CD4-positive, alpha-beta memory T cell (primary cell): ENCODE measurements around the gene TBC1D5. TPM values are rescaled to one million over a fixed set of nuclear protein-coding genes. Genes with fewer than 3 reads are reported as not detected.

ENCODE experiments used
- CTCF ChIA-PET: fragments of 350-600 bp; sonication (Branson Sonifier 250); formaldehyde crosslinking; loops from one replicate; lab custom pipeline; 2021; ENCODE audit warnings: inconsistent platforms; ENCODE audit not compliant: partially characterized antibody; lab: Charles Lee
- POLR2A ChIA-PET: fragments of 350-600 bp; sonication (Branson Sonifier 250); formaldehyde crosslinking; loops from one replicate; lab custom pipeline; 2021; ENCODE audit not compliant: partially characterized antibody; lab: Charles Lee
- DNase-seq, 5 donors: peaks; one replicate each; pipeline versions ENCODE4 v3.0.0 to v3.0.0-alpha.2; 2020 to 2022; ENCODE audit warnings: mixed read lengths in 1 of 5
- H3K27ac ChIP-seq: one replicate; pipeline ENCODE4 v1.7.0; 2013; ENCODE audit warnings: low read depth, low read length
- H3K27me3 ChIP-seq: 2 replicates; pipeline ENCODE4 v1.7.0; 2013; ENCODE audit warnings: mild to moderate bottlenecking, low read length, moderate library complexity; ENCODE audit not compliant: insufficient read depth
- H3K36me3 ChIP-seq: 2 replicates; pipeline ENCODE4 v1.7.0; 2013; ENCODE audit warnings: mild to moderate bottlenecking, low read length, moderate library complexity; ENCODE audit not compliant: insufficient read depth
- H3K4me1 ChIP-seq: 2 replicates; pipeline ENCODE4 v1.7.0; 2013; ENCODE audit warnings: mild to moderate bottlenecking, low read length, moderate library complexity; ENCODE audit not compliant: insufficient read depth
- H3K4me3 ChIP-seq, 2 donors: one replicate each; pipeline ENCODE4 v1.7.0; 2013; ENCODE audit warnings: low read length in 2 of 2, mild to moderate bottlenecking in 1 of 2
- H3K9me3 ChIP-seq, 2 donors: one replicate each; pipeline ENCODE4 v1.7.0; 2013; ENCODE audit warnings: low read length in 2 of 2, control low read depth in 1 of 2; ENCODE audit not compliant: control insufficient read depth in 1 of 2
- H3K27ac Mint-ChIP-seq, 7 donors: one replicate each; pipeline ENCODE4 v1.8.0; 2020 to 2021; ENCODE audit warnings: mixed read lengths in 7 of 7, mild to moderate bottlenecking in 6 of 7, inconsistent platforms in 3 of 7, moderate library complexity in 3 of 7
- H3K27me3 Mint-ChIP-seq, 2 donors: one replicate each; pipeline ENCODE4 v1.8.0; 2020 to 2021; ENCODE audit warnings: mixed read lengths in 2 of 2
- H3K36me3 Mint-ChIP-seq, 2 donors: one replicate each; pipeline ENCODE4 v1.8.0; 2020 to 2021; ENCODE audit warnings: mixed read lengths in 2 of 2, inconsistent platforms in 1 of 2, mild to moderate bottlenecking in 1 of 2
- H3K4me1 Mint-ChIP-seq, 4 donors: one replicate each; pipeline ENCODE4 v1.8.0; 2020 to 2021; ENCODE audit warnings: mixed read lengths in 4 of 4, mild to moderate bottlenecking in 1 of 4
- H3K4me3 Mint-ChIP-seq, 8 donors: one replicate each; pipeline ENCODE4 v1.8.0; 2020 to 2021; ENCODE audit warnings: mixed read lengths in 8 of 8, mild to moderate bottlenecking in 7 of 8, moderate library complexity in 6 of 8, inconsistent platforms in 3 of 8
- H3K9me3 Mint-ChIP-seq, 8 donors: one replicate each; pipeline ENCODE4 v1.8.0; 2020 to 2021; ENCODE audit warnings: mixed read lengths in 8 of 8, mild to moderate bottlenecking in 5 of 8, inconsistent platforms in 3 of 8, moderate library complexity in 1 of 8
- intact Hi-C: fragments of 100-400 bp; cut with micrococcal nuclease; formaldehyde crosslinking; loops from one replicate; pipeline ENCODE4 v1.15.1; 2023
- polyA plus RNA-seq, 2 donors: library from polyadenylated mRNA; unstranded; fragments of 300-500 nt; fragmentation: Illumina TruSeq; gene quantifications; one replicate each; pipeline ENCODE4 v1.2.3, GENCODE V29; 2021
- total RNA-seq, 2 experiments: library from RNA; stranded (reverse); gene quantifications; one replicate each; pipeline ENCODE4 v1.2.3, GENCODE V29; 2021

Gene TBC1D5
- total and polyA plus RNA-seq, 4 experiments from 2014 or later, result 21.2 to 52.2 (median 43.3) TPM

DNA sequence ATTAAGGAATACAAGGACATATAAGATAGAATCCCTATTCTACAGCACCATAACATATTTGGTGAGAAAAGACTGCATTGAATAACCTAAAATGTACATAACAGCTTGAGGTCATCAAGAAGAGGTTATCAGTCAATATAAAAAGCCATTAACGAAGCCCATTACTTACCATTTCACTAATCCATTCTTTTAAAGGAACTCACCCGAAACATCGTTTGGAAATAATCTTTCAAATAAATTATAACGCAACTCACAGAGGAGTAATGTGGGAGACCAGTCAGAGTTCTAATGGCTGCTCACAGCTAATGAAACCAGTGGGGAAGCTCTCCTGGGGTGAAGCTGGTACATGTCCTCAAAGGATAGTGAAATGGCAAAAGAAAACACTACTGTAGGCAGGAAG is 188.4 kb downstream of the TBC1D5 start:
- Mint-ChIP-seq H3K36me3 (peaks cover 2 to 18% of the 10 kb centered on the region in 2 donors), H3K27ac (no peak overlapping the region), H3K4me1 (peaks cover 0 to 2% (median under 1%) of the 10 kb centered on the region in 4 donors), H3K9me3 (no peaks in the 10 kb centered on the region), H3K4me3 (no peak overlapping the region), H3K27me3 (no peaks in the 10 kb centered on the region)
- CTCF ChIA-PET, result no interaction called here
- Histone ChIP-seq H3K9me3 (no peaks in the 10 kb centered on the region), H3K27ac (no peak overlapping the region), H3K4me1 (no peaks in the 10 kb centered on the region), H3K27me3 (no peaks in the 10 kb centered on the region), H3K4me3 (no peak overlapping the region), H3K36me3 (no peaks in the 10 kb centered on the region)
- intact Hi-C loops, result no loop called here
- no peak for DNase-seq
- POLR2A ChIA-PET, result no interaction called here

DNA sequence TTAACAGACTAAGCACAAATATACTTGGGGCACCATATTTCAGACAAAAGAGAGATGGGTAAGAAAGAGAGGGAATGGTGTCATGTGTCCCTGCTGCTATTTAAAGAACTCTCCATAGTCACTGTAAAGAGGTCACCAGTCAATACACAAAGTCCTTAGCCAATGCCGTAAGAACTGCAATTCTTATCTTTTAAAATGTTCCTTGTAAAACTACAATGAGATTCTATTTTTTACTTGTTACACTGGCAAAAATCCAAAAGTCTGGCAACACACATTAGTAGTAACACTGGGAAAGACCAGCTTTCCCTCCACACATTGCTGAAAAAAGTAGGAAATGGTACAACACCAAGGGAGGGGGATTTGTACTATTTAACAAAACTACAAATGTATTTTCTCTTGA is 189.4 kb downstream of the TBC1D5 start:
- Mint-ChIP-seq H3K36me3 (peaks cover 2 to 20% of the 10 kb centered on the region in 2 donors), H3K27ac (no peak overlapping the region), H3K4me3 (no peak overlapping the region), H3K9me3 (no peaks in the 10 kb centered on the region), H3K4me1 (peaks cover 0 to 2% (median under 1%) of the 10 kb centered on the region in 4 donors), H3K27me3 (no peaks in the 10 kb centered on the region)
- Histone ChIP-seq H3K27me3 (no peaks in the 10 kb centered on the region), H3K9me3 (no peaks in the 10 kb centered on the region), H3K4me3 (no peak overlapping the region), H3K36me3 (no peaks in the 10 kb centered on the region), H3K27ac (no peak overlapping the region), H3K4me1 (no peaks in the 10 kb centered on the region)
- CTCF ChIA-PET, result no interaction called here
- POLR2A ChIA-PET, result no interaction called here
- intact Hi-C loops, result no loop called here
- DNase-seq, result no peak

GRCh38 chr3:17552351-17552750 is 190.1 kb downstream of the TBC1D5 start:
- ChIA-PET CTCF (no interaction called here), POLR2A (no interaction called here)
- no peaks in the 10 kb centered on the region for H3K27me3 Mint-ChIP-seq
- Histone ChIP-seq H3K27ac (no peak overlapping the region), H3K9me3 (no peaks in the 10 kb centered on the region), H3K4me3 (no peak overlapping the region), H3K27me3 (no peaks in the 10 kb centered on the region), H3K36me3 (no peaks in the 10 kb centered on the region), H3K4me1 (no peaks in the 10 kb centered on the region)
- H3K4me1 Mint-ChIP-seq, result peaks cover 0 to 2% (median under 1%) of the 10 kb centered on the region in 4 donors
- no peak overlapping the region for H3K4me3 Mint-ChIP-seq
- intact Hi-C loops, result no loop called here
- H3K27ac Mint-ChIP-seq, result peak overlapping the region in 2 of 7 donors; percentile 6 to 92
- peaks cover 4 to 24% of the 10 kb centered on the region in 2 donors for H3K36me3 Mint-ChIP-seq
- no peak for DNase-seq
- H3K9me3 Mint-ChIP-seq, result no peaks in the 10 kb centered on the region

DNA sequence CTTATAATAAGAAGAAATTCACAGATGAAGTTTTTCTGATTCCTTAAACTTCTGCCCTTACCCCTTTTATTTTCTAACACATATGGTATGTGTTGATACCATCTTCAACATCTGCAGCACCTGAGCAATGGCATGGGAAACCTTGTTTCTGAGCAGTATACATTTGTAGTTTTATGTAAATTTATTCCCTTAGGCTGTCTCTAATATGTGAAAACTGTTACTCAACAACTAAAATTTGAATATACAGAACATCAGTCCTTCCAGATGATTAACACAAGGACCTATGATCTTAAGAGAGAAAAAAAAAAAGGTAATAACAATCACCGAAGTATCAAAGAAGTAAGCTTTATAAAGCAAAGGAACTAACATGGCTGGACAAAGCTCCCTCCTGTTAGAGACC is 190.5 kb downstream of the TBC1D5 start:
- CTCF ChIA-PET, result no interaction called here
- Mint-ChIP-seq H3K36me3 (peaks cover 4 to 27% of the 10 kb centered on the region in 2 donors), H3K4me3 (no peak overlapping the region)

DNA sequence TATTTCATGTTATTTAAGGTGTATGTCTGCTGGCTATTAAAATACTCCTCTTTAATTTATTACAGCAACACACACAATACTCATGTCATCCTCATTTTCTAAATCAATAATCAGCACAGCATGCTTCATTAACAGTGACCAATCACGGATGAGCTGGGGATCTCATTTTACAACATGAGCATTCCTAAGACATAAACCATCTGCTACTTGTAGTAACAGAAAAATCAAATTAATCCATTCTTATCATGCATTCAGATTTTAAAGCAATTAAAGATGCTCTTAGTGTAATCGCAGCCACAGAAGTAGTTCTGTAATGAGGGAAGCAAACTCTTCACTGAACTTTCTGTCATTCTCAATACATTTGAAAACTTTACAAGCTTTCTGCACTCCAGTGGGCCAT is 191.1 kb downstream of the TBC1D5 start:
- Histone ChIP-seq H3K27ac (no peak overlapping the region), H3K36me3 (no peaks in the 10 kb centered on the region), H3K27me3 (no peaks in the 10 kb centered on the region), H3K4me1 (no peaks in the 10 kb centered on the region), H3K9me3 (no peaks in the 10 kb centered on the region), H3K4me3 (no peak overlapping the region)
- Mint-ChIP-seq H3K36me3 (peaks cover 4 to 27% of the 10 kb centered on the region in 2 donors), H3K9me3 (no peaks in the 10 kb centered on the region), H3K27me3 (no peaks in the 10 kb centered on the region), H3K4me1 (peaks cover 0 to 2% (median under 1%) of the 10 kb centered on the region in 4 donors), H3K27ac (no peak overlapping the region), H3K4me3 (no peak overlapping the region)
- ChIA-PET POLR2A (no interaction called here), CTCF (no interaction called here)
- DNase-seq, result no peak
- intact Hi-C loops, result no loop called here

More for the DNA sequence above, 190.5 kb downstream of the TBC1D5 start:
- H3K27me3 Mint-ChIP-seq, result no peaks in the 10 kb centered on the region
- H3K9me3 Mint-ChIP-seq, result no peaks in the 10 kb centered on the region
- H3K4me1 ChIP-seq, result no peaks in the 10 kb centered on the region
- H3K4me1 Mint-ChIP-seq, result peaks cover 0 to 2% (median under 1%) of the 10 kb centered on the region in 4 donors
- H3K4me3 ChIP-seq, result no peak overlapping the region
- no peaks in the 10 kb centered on the region for H3K27me3 ChIP-seq
- DNase-seq, result no peak
- no peak overlapping the region for H3K27ac ChIP-seq
- H3K36me3 ChIP-seq, result no peaks in the 10 kb centered on the region
- H3K27ac Mint-ChIP-seq, result no peak overlapping the region
- intact Hi-C loops, result no loop called here
- POLR2A ChIA-PET, result no interaction called here
- no peaks in the 10 kb centered on the region for H3K9me3 ChIP-seq

- Mint-ChIP-seq H3K27me3 (no peaks in the 10 kb centered on the region), H3K9me3 (peaks cover 0 to 1% (median 0%) of the 10 kb centered on the region in 8 donors), H3K27ac (no peak overlapping the region), H3K4me1 (peaks cover 0 to 2% (median 0%) of the 10 kb centered on the region in 4 donors), H3K36me3 (peaks cover 4 to 26% of the 10 kb centered on the region in 2 donors), H3K4me3 (no peak overlapping the region)
- ChIA-PET POLR2A (no interaction called here), CTCF (no interaction called here)
- intact Hi-C loops, result no loop called here
- Histone ChIP-seq H3K27ac (no peak overlapping the region), H3K36me3 (no peaks in the 10 kb centered on the region), H3K27me3 (no peaks in the 10 kb centered on the region), H3K4me3 (no peak overlapping the region), H3K9me3 (no peaks in the 10 kb centered on the region), H3K4me1 (no peaks in the 10 kb centered on the region)
- DNase-seq, result no peak
These were observed 191.8 kb downstream of the TBC1D5 start for GRCh38 chr3:17550624-17551023.

GRCh38 chr3:17546500-17547255 is 195.8 kb downstream of the TBC1D5 start:
- intact Hi-C loops, result no loop called here
- Mint-ChIP-seq H3K4me1 (no peaks in the 10 kb centered on the region), H3K27me3 (no peaks in the 10 kb centered on the region), H3K27ac (no peak overlapping the region), H3K4me3 (no peak overlapping the region), H3K9me3 (peaks cover 0 to 4% (median 0%) of the 10 kb centered on the region in 8 donors), H3K36me3 (peaks cover 11 to 30% of the 10 kb centered on the region in 2 donors)
- H3K9me3 ChIP-seq, result no peaks in the 10 kb centered on the region
- no peak overlapping the region for H3K27ac ChIP-seq
- H3K36me3 ChIP-seq, result no peaks in the 10 kb centered on the region
- ChIA-PET POLR2A (no interaction called here), CTCF (no interaction called here)
- H3K4me3 ChIP-seq, result no peak overlapping the region
- H3K4me1 ChIP-seq, result no peaks in the 10 kb centered on the region
- no peaks in the 10 kb centered on the region for H3K27me3 ChIP-seq
- DNase-seq, result no peak
